GM18526 (cell line): ENCODE measurements around the gene UBE2H.

Source experiments
- POLR2A ChIP-seq: IDR thresholded peaks from 3 replicates; pipeline ENCODE4 v1.6.1; 2011; ENCODE audit not compliant: insufficient read length; ENCODE audit errors: extremely low read depth

UBE2H gene

DNA sequence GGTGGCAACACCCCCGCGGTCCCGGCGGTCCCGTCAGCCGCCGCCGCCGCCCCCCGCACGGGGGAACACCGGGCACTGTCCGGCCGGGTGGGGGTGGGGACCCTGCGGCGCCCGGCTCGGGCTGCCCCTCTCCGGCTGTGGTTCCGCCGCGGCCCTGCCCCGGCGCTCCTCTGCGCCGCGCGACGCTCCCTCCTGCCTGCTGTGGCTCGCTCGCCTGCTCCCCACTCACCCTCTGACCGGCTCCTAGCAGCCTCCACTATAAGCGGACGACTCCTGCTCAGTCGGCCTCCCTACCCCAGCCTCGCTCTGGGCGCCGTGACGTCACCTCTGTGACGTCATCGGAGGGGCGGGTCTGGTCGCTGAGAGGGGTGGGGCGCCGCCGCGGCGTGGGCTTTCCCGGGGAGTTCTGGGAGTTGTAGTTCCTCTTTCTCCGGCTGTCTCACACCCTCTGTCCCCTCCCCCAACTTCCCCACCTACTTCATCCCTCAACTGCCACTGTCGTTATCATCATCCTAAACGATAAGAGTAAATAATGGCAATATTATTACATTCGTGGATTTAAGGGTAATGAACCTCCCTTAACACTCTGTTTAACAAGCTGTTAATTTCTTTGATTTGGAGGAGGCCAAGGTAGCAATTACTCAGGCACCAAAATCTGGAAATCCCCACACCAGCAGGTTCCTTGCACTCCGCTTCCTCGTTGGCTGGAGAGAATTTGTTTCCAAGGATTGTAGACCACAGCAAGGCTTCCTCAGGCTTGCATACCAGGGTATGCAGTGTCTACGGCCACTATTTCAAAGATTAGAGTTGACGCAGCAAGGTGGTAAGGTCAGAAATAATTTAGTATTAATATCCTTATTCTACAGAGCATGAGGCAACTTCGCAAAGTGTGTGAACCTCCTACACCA, at the start of gene UBE2H:
Gene UBE2H (minus strand): TSS at position 308 of the 908 bp plus-strand sequence. CDS start 405 bp downstream, outside the sequence.
- TF ChIP-seq POLR2A = peak; percentile 78

DNA sequence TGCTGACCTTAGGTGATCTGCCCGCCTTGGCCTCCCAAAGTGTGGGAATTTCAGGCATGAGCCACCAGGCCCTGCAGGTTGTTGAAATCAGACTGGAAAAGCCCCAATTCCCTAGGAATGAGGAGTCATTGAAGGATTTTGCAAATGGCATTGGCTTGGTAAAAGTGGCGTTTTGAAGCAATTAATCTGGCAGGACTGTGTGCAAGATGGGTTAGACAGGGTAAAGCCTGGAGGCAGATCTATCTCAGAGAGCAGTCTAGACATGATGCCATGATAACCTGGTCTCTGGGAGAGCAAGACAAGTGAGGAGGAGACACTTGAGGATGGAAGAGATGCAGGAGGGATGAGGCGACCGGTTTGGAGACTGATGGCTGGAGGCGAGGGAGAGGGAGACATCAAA, 45.7 kb upstream of the UBE2H start:
- TF ChIP-seq POLR2A = no peak

DNA sequence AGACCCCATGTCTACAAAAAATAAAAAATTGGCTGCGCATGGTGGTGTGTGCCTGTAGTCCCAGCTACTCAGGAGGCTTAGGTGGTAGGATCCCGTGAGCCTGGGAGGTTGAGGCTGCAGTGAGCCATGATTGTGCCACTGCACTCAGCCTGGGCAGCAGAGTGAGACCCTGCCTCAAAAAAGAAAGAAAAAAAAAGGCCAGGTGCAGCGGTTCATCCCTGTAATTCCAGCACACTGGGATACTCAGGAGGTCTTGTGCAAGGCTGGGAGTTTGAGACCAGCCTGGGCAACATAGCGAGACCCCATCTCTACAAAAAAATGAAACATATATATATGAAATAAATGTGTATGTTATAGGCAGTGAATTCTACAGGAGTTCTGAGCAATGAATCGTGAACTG, 44.5 kb upstream of the UBE2H start:
- TF ChIP-seq POLR2A = no peak

DNA sequence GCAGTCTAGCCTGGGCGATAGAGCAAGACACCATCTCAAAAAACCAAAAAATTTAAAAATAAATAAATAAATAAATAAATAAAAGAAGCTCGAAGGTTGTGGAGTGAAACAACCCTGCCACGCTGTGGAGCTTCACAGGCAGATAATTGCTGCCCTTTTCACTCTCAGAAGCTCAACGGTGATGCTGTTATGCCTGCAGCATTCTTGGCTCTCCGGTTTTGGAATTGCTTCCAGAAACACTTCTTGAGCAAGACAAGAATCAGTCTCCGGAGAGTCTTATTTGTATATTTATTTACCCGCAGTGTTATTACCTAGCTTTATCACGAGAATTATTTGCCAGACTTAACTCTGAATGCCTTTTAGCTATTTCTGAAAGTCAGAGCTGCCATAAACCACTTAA, 40.5 kb upstream of the UBE2H start:
- no peak for TF ChIP-seq POLR2A

DNA sequence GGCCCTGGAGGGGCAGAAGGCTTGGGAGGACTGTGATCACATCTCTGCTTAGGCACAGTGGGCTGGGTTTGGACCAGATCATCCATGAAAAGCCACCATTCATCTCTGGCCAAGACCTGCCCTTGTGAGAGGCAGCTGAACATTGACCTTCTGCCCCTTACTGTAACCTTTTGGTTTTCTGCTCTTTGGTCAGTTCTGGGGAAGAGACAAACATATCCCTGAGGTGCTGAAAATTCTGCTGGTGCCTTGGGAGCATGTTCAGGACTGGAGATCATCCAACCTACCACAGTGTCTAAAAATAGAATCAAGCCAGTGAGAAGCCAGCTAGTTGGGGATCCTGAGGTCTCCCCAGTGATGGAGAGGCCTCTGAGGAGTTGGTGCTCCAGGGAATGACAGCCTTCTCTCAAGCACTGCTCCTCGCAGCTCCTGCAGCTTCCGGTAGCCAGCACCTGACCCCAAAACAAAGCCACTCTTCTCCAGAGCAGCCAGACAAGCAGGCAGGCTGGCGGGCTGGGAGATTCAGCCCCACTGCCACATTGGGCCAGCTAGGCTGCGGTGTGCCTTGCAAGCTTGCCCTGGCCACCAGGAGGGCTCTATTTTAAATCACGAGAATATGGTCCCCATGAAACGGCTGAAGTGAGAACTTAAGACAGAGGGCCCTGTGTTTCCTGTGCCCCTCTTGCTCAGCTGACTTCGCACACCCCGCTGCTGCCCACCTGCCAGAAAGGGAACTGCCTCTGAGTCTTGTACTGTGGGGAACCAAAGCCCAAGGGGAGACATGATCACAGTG, 37.8 kb upstream of the UBE2H start:
- TF ChIP-seq POLR2A = no peak

DNA sequence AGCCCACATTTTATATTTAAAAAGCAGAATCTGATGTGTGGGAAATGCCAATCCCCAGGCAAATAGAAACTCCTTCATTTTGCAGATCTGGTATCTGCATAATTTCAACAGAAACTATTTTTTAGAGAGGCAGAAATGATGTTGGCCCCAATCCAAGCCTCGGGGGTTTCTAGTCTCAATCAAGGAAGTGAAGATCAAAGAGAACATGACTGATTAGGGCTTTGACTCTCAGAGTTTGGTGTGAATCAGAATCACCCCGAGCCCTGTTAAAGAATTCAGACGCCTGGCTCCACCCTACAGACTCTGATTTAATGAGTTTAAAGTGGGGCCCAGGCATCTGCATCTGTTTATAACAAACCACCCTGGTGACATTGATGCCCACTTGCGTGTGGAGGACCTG, 36.7 kb upstream of the UBE2H start:
- TF ChIP-seq POLR2A = no peak

DNA sequence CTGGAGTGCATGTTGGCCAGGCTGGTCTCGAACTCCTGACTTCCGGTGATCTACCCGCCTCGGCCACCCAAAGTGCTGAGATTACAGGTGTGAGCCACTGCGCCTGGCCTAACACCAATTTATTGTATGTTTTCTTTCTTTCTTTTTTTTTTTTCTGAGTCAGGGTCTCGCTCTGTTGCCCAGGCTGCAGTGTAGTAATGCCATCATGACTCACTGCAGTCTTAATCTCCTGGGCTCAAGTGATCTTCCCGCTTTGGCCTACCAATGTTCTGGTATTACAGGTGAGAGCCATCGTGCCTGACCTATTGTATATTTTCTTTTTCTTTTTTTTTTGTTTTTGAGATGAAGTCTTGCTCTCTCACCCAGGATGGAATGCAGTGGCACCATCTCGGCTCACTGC, 33.8 kb upstream of the UBE2H start:
- TF ChIP-seq POLR2A = no peak

DNA sequence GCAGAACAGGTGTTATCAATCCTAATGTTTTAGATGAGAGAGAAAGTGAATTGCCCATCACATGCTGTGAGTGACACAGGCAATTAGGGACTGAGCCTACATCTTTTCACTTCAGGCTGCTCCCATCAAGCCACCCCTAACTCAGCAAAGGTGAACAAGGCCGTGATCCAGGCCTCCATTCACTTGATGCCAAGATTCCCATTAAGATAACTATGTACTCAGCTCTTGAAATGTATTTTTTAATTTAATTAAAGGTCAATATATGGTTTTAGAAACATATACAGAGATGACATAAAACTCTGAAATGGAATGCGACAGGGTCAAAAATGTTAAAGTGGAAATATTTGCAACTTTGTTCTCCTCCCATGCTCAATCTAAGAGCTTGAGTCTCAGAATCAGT, 27.9 kb upstream of the UBE2H start:
- no peak for TF ChIP-seq POLR2A

DNA sequence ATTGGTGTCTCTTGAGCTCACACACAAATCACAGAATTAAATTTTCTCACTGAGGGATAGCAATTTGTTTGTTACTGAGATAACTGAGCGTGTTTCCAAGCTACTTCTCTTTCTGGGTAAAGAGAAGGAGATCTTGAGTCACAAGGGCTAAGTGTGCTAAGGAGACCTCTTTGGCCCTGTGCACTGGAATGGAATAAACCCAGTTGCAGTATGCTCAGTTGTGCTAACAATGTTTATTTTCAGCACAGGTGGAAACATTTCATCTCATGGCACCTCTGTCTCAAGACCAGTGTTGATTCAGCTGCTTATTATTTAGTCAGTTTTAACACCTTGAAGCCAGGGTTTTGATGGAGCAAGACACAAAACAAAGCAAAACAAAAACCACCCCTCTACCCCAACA, 22.5 kb upstream of the UBE2H start:
- TF ChIP-seq POLR2A = no peak

DNA sequence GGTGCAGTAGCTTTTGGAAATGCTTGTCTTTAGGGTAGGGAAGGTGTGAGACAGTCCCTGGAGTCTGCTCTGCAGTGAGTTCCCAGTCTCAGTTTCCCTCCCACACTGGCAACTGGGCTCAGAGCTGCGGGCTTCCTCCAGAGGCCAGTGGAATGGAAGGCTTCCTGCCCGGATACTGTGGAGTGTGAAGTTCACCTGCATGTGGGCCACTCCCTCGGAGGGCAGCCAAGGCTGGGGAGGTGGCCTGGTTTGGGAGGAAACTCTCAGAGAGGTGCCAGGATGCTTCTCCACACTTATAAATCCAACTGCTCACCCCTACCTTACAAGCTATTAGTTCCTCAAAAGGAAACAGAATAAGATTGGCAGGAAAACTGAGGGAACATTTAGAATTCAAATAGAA, 18.1 kb upstream of the UBE2H start:
- TF ChIP-seq POLR2A = no peak

DNA sequence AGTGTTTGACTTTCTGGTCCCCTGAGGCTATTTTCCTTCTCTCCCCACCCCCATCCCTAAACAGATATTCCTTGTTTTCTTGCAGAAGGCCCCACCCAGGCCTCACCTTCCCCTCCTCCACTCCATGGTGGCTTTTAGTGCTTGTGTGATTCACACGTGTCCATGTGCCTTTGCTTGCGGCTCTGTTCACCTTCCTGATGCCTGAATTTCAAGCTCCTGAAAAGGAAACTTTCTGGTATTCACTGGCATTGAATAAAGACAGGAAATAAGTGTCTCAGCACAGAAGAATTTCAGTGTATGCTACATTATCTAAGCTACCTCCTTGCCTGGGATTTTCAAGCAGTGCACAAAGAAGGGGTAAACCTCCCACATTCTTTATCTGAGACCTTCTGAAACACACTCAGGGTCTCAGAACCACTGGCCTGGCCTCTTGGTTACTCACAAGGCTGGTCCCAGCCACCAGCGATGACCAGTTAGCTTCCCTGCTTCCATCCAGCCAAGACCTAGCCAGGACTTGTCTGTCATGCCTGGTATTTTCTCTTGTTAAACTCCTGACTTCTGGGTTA, 17.2 kb upstream of the UBE2H start:
- TF ChIP-seq POLR2A = no peak

DNA sequence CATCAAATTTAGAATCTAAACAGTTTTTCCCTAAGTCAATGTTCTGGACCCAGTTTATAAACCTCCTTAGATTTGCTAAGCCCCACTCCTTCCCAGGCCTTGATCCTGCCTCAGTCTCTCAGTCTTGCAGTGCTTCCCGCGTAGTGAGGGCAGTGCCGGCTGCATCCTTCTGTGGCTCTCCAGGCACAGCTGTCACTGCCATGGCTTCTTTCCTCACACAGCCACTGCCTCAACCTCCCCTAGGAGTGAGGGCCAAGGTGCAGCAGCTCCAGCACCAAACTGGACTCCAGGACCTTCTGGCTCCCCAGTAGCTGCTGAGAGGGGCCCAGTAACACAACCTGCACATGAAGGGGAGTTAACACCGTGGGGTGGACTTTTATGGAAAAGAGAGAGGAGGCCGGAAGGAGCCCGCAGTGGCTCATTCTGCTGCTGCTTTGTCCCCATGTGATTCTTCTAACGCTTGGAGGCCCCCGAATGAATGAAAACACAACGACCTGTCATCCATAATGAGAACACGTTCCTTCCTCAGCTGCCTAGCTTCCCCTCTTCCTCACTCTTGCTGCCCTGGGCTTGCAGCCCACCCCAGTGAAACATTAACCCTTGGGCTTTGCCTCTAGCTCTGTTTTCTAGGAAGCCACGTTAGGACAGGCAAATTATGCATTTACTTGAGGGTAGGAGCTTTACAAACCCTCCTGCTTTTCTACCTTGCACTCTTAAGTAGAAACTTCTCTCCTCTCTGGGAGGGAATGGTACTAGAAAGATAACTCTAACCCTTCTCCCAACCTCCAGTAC, 16.0 kb upstream of the UBE2H start:
- TF ChIP-seq POLR2A = no peak

DNA sequence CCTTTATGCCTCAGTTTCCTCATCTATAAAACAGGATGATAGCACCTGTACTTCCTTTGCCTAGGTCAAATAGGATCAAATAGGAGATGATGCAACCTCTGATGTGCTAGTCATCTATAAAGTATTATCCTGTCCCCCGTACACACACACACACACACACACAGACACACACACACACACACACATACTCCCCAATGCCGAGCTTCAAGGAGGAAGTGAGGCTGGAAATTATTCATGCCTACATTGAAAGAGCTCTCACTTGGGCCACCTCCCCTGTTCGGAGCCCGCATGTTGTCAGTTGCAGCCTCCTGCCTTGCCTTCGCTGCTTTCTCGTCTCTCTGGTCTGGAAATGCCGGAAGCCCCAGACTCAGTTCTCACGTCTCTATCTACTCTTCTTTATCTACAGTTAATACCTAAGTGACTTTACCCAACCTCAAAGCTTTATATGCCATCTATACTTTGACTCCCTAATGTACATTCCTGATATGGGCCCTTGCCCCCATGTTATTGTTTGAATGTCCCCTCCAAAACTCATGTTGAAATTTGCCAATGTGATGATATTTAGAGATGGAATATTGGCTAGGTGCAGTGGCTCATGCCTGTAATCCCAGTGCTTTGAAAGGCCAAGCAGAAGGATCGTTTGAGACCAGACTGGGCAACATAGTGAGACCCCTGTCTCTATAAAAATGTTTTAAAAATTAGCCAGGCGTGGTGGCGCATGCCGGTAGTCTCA, 6.9 kb upstream of the UBE2H start:
- TF ChIP-seq POLR2A = no peak
